Spinal cord (tissue), 10 donors: ENCODE data around the gene TPX2. TPM values are rescaled to one million over a fixed set of nuclear protein-coding genes. Genes with fewer than 3 reads are reported as not detected.
A peak's percentile ranks its signal among the peaks of the same experiment; 100 is the strongest.

ENCODE experiments used
- DNase-seq, 6 donors: peaks; one replicate each; pipeline versions ENCODE4 v3.0.0 to v3.0.0-alpha.2; 2013 to 2015; ENCODE audit warnings: low spot score in 6 of 6, low read depth in 4 of 6
- H3K27ac ChIP-seq: one replicate; pipeline ENCODE4 v1.5.1; 2013; ENCODE audit warnings: low read depth, low read length, control low read depth
- H3K27me3 ChIP-seq: one replicate; pipeline ENCODE4 v1.6.1; 2013; ENCODE audit warnings: low read length; ENCODE audit not compliant: control insufficient read depth, insufficient read depth
- H3K36me3 ChIP-seq: one replicate; pipeline ENCODE4 v1.6.1; 2013; ENCODE audit warnings: low read length; ENCODE audit not compliant: control insufficient read depth, insufficient read depth
- H3K4me1 ChIP-seq: one replicate; pipeline ENCODE4 v1.6.1; 2013; ENCODE audit warnings: low read length; ENCODE audit not compliant: control insufficient read depth, insufficient read depth
- H3K4me3 ChIP-seq: one replicate; pipeline ENCODE4 v1.5.1; 2013; ENCODE audit warnings: low read depth, low read length, control low read depth
- H3K9me3 ChIP-seq: one replicate; pipeline ENCODE4 v1.6.1; 2013; ENCODE audit warnings: low read length; ENCODE audit not compliant: control insufficient read depth, insufficient read depth
- WGBS: methylation state at CpG from one replicate; pipeline ENCODE4 v1.1.5; 2013; ENCODE audit warnings: missing lambda C conversion rate; ENCODE audit not compliant: insufficient coverage; 5-methylcytosine and 5-hydroxymethylcytosine counted together
- polyA plus RNA-seq, 2 donors: library from polyadenylated mRNA; unstranded; fragments of 120-200 nt; gene quantifications; one replicate each; pipeline ENCODE4 v1.2.1, GENCODE V29; 2013; ENCODE audit not compliant: insufficient read length in 2 of 2
- total RNA-seq, 2 donors: library from RNA; depleted of rRNA in 1 of 2; stranded (reverse); fragments of 120-200 nt in 1 of 2; fragments of >200 nt in 1 of 2; gene quantifications; one replicate each; pipeline versions ENCODE4 v1.2.3 to v1.2.4, GENCODE V29; 2013 to 2014
- donor health status: healthy.

The TPX2 gene
- total and polyA plus RNA-seq, 4 donors = 14.4 to 31.8 (median 27.5) TPM

DNA sequence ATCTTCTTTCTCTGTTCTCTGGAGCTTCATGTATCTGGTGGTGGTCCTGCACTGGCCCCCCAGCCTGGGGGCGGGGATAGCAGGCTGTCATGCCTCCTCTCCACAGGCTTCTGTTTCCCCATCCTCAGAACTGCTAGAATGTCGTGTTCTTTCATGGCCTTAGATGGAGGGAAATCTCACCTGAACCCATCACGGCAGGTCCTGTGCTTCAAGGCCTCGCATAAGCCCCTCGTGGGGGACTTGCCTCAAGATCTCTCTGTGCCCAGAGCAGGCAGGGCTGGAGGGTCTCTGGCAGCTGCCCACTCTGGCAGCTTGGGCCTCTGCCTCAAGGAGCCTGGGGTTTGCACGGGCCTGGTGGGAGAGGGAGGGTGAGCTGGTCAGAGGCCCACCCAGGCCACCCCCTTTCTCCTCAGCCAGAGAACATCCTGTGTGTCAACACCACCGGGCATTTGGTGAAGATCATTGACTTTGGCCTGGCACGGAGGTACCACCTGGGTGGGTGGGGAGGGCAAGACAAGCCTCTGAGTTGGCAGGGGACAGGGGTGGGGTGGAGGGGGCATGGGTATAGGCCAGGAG is 91.4 kb downstream of the TPX2 start:
- Histone ChIP-seq H3K36me3 (no peaks in the 10 kb centered on the region), H3K9me3 (no peaks in the 10 kb centered on the region), H3K4me3 (no peak overlapping the region), H3K27ac (peak overlapping the region; percentile 64), H3K4me1 (peaks cover 27% of the 10 kb centered on the region), H3K27me3 (no peaks in the 10 kb centered on the region)
- DNase-seq = no peak
- WGBS = 82% methylated on average over 5 of the region's 8 CpGs

DNA sequence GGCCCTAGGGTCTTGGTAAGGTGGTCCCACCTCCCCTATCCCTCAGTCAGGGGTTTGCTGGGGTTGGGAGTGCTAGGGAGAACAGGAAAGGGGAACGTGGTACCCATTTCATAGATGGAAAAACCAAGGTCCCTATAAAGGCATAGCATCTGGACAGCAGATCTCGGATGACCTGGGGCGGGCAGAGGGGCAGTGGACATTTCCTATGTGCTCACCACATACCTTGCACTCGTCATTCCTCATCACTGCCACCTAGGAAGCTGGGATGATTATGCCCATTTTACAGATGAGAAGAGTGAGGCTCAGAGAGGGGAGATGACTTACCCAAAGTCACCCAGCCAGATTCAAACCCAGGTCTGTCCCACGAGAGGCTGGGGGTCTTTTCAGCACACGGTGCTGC is 92.1 kb downstream of the TPX2 start:
- no peaks in the 10 kb centered on the region for H3K36me3 ChIP-seq
- peaks cover 34% of the 10 kb centered on the region for H3K4me1 ChIP-seq
- no peaks in the 10 kb centered on the region for H3K27me3 ChIP-seq
- no peak for DNase-seq
- H3K4me3 ChIP-seq = no peak overlapping the region
- 83% methylated on average over 1 of the region's 6 CpGs for WGBS
- H3K27ac ChIP-seq = no peak overlapping the region
- no peaks in the 10 kb centered on the region for H3K9me3 ChIP-seq

DNA sequence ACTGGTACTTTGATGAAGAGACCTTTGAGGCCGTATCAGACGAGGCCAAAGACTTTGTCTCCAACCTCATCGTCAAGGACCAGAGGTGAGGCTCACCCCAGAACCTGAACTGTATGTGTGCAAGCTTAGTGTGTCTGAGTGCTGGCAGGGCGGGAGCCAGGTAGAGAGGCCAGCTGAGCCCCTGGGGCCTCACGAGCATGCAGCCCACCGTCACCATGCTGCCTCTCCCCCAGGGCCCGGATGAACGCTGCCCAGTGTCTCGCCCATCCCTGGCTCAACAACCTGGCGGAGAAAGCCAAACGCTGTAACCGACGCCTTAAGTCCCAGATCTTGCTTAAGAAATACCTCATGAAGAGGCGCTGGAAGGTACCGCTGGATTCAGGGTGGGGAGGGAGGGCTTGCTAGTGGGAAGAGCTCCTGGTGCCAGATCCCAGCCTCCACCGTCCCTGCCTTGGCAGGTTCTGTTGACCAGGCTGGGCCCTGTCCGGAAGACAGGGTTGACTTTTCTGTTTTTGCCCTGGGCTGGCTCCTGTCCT is 92.7 kb downstream of the TPX2 start:
- peaks cover 41% of the 10 kb centered on the region for H3K4me1 ChIP-seq
- no peak overlapping the region for H3K27ac ChIP-seq
- WGBS = 97% methylated on average over 17 of the region's 17 CpGs
- H3K9me3 ChIP-seq = no peaks in the 10 kb centered on the region
- DNase-seq = no peak
- no peak overlapping the region for H3K4me3 ChIP-seq
- H3K36me3 ChIP-seq = no peaks in the 10 kb centered on the region
- no peaks in the 10 kb centered on the region for H3K27me3 ChIP-seq

DNA sequence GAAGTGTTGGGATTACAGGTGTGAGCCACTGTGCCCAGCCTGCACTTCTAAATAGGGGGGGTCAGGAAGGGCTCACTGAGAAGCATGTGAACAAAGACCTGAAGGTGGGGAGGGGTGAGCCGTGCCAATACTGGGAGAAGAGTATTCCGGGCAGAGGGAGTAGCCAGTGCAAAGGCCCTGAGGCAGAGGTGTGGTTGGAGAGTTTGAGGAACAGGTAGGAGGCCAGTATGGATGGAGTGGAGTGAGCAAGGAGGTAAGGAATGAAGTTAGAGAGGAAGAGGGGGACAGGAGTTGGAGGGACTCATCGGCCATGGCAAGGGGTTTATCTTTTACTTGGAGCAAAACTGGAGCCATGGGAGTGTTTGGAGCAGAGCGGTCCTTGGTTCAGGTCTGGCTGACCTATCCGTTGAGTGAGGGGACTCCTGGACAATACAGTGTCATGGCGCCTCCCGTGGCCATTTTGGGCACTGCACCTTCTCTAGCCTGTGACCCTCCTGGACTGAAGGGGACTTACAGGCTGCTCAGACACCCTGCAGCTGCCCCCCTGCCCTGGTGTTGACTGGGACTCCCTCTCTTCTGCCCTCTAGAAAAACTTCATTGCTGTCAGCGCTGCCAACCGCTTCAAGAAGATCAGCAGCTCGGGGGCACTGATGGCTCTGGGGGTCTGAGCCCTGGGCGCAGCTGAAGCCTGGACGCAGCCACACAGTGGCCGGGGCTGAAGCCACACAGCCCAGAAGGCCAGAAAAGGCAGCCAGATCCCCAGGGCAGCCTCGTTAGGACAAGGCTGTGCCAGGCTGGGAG is 94.2 kb downstream of the TPX2 start:
- Histone ChIP-seq H3K36me3 (no peaks in the 10 kb centered on the region), H3K4me1 (peaks cover 51% of the 10 kb centered on the region), H3K27me3 (no peaks in the 10 kb centered on the region), H3K27ac (peak overlapping the region; percentile 69), H3K4me3 (no peak overlapping the region), H3K9me3 (no peaks in the 10 kb centered on the region)
- DNase-seq = peak in 2 of 6 donors; percentile 67 to 69
- 55% methylated on average over 14 of the region's 14 CpGs for WGBS

DNA sequence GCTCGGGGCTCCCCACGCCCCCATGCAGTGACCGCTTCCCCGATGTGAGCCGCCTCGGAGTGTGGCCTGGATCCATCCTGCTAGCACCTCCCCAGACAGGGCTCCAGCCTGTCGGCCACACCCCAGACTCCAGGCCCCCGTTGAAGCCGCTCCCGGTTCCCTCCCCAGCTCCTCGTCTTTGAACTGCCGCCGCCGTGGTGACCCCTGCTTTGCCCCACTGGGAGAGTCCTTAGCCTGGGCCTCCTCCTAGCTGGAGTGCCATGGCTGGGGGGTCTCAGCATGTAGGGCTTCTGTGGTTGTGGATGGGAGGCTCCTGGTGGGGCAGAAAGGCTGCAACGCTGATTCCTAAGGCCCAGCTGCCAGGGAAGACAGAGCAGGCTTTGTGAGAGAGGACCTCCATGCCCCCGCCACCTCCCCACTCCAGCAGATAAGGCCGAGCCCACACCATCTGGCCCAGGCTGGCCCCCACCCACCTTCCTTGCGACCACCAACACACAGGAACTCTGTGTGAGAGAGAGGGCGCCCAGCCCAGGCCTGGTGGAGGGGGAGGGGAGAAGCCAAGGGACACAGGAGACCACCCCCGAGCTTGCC is 94.9 kb downstream of the TPX2 start:
- H3K4me3 ChIP-seq = no peak overlapping the region
- peaks cover 52% of the 10 kb centered on the region for H3K4me1 ChIP-seq
- no peaks in the 10 kb centered on the region for H3K36me3 ChIP-seq
- no peaks in the 10 kb centered on the region for H3K9me3 ChIP-seq
- peak overlapping the region; percentile 69 for H3K27ac ChIP-seq
- DNase-seq = peak in 1 of 6 donors; percentile 45
- no peaks in the 10 kb centered on the region for H3K27me3 ChIP-seq
- 62% methylated on average over 11 of the region's 20 CpGs for WGBS

DNA sequence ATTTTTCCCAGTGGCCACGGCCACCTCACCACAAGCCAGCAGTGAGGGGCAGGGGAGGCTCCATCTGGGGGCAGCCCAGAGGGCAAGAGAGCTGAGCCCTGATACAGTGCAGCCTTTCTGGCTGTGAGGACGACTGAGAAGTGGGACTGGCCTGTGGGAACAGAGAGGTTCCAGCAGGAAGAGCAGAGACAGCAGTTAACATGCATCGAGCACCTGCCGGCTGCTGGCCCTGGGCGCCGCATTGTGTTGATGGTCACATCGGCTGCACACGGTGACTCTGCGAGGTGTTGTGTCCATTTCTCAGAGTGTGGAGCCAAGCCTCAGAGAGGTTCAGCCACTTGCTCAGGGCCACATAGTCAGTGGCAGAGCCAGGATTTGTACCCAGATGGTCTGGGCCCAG is 96.5 kb downstream of the TPX2 start:
- peaks cover 52% of the 10 kb centered on the region for H3K4me1 ChIP-seq
- H3K27me3 ChIP-seq = no peaks in the 10 kb centered on the region
- WGBS = 82% methylated on average over 9 of the region's 9 CpGs

DNA sequence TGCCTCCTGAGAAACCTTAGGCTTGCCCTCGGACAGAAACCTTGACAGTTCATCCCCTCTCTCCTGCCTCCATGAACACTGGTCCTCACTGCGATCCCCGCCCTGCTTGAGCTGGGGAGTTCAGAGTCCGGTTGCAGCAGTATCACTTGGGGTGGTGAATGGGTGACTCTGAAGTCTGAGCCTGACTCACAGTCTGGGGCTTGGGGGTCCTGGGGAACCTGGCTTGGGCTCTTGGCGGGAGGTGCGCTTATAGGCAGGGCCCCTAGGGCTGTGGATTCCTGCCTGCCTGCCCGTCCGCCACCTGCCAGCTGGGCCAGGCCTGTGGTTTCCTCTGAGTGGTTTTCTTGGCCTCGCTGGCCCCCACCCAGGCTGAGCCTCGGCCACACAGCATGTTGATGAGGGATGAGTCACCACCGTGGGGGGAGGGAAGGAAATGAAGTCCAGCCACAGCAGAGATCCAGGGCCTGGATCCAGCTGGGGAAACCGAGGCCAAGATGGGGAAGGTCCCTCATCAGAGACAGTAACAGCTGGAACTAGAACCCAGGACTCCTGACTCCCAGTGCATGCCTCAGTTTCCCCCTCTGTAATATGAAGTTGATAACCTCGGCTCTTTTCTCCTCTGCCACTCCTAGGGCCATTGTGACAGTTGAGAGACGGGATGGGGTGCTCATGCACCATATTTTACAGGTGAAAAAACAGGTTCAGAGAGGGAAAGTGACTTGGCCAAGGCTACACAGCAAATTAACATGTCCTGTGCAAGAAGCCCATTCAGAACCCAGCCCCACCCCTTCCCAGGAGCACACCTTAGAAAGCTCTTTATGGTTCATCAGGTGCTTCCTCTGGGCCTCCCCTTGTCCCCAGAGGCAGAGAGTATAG is 97.1 kb downstream of the TPX2 start:
- Histone ChIP-seq H3K27me3 (no peaks in the 10 kb centered on the region), H3K27ac (peak overlapping the region; percentile 33), H3K36me3 (no peaks in the 10 kb centered on the region), H3K4me3 (no peak overlapping the region), H3K9me3 (no peaks in the 10 kb centered on the region), H3K4me1 (peaks cover 57% of the 10 kb centered on the region)
- 43% methylated on average over 8 of the region's 14 CpGs for WGBS
- DNase-seq = peak in 1 of 6 donors; percentile 56

More for the DNA sequence above, 96.5 kb downstream of the TPX2 start:
- no peaks in the 10 kb centered on the region for H3K36me3 ChIP-seq
- no peak overlapping the region for H3K4me3 ChIP-seq
- H3K27ac ChIP-seq = peak overlapping the region; percentile 2
- no peak for DNase-seq
- no peaks in the 10 kb centered on the region for H3K9me3 ChIP-seq

DNA sequence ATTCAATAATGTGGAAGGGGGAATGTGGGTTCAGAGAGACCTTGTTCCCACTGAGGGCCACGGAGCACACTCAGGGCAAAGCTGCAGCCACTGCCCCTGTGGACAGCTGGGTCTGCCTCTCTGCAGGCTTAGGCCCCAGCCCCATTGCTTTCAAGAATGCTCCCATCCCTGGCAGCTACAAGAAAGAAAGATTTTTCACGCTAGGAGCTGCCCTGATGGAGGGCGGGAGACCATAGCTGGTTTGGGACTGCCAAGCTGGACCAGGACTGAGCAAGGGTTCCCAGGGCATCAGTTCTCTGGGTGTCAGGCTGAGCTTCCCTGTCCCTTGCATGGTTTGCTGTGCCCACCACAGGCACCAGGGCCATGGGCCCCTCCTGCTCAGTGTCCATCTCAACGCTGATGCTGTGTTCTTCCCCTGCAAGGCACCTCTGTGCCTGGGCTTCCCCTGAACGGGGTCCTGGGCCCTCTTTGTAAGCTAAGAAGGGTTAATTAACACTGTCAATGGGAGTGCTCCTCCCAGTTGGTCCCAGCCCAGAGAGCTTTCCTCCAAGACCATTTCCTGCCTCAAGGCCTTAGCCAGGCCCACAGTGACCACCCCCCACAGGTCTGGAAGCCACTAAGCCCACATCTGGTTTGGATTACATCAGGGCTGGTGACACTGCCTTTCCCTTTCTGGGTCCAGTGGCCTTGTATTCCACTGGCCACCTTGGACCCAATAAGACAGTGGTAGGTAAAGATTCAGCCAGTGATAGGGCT is 97.9 kb downstream of the TPX2 start:
- peak overlapping the region; percentile 33 for H3K27ac ChIP-seq

More for the DNA sequence above, 97.9 kb downstream of the TPX2 start:
- no peak overlapping the region for H3K4me3 ChIP-seq
- peaks cover 64% of the 10 kb centered on the region for H3K4me1 ChIP-seq
- H3K27me3 ChIP-seq = no peaks in the 10 kb centered on the region
- WGBS = 50% methylated on average over 5 of the region's 5 CpGs
- no peak for DNase-seq
- H3K36me3 ChIP-seq = no peaks in the 10 kb centered on the region
- H3K9me3 ChIP-seq = no peaks in the 10 kb centered on the region
